CD4-positive, alpha-beta T cell (primary cell): ENCODE results near the gene SNHG17. TPM values are rescaled to one million over a fixed set of nuclear protein-coding genes. Genes with fewer than 3 reads are reported as not detected.
A peak's percentile ranks its signal among the peaks of the same experiment; 100 is the strongest.

Experiments
- ATAC-seq: fragments of 200-7000 bp; cut with Tn5 transposase; one replicate; pipeline ENCODE4 v1.10.0; 2022; ENCODE audit warnings: mild to moderate bottlenecking; ENCODE audit not compliant: poor library complexity
- CTCF ChIA-PET: fragments of 350-600 bp; sonication (Branson Sonifier 250); formaldehyde crosslinking; loops from one replicate; lab custom pipeline; 2021; ENCODE audit warnings: antibody characterized with exemption, inconsistent platforms; lab: Charles Lee
- POLR2A ChIA-PET: fragments of 350-600 bp; sonication (Branson Sonifier 250); formaldehyde crosslinking; loops from one replicate; lab custom pipeline; 2021; ENCODE audit warnings: antibody characterized with exemption, inconsistent platforms; lab: Charles Lee
- DNase-seq, 14 experiments: peaks; one replicate each; pipeline ENCODE4 v3.0.0-alpha.2; 2013 to 2020; ENCODE audit warnings: mixed read lengths in 2 of 14
- H3K27ac ChIP-seq, 2 donors: one replicate each; pipeline versions ENCODE4 v1.5.1 to v1.7.0; 2013; ENCODE audit warnings: low read length in 2 of 2, low read depth in 1 of 2, mild to moderate bottlenecking in 1 of 2
- H3K27me3 ChIP-seq, 2 experiments: 1 replicate in 1 of 2; 2 replicates in 1 of 2; pipeline versions ENCODE4 v1.6.1 to v1.7.0; 2013; ENCODE audit warnings: low read length in 2 of 2, control low read depth in 1 of 2, mild to moderate bottlenecking in 1 of 2, moderate library complexity in 1 of 2; ENCODE audit not compliant: insufficient read depth in 2 of 2, control insufficient read depth in 1 of 2
- H3K36me3 ChIP-seq: one replicate; pipeline ENCODE4 v1.6.1; 2013; ENCODE audit warnings: low read length, control low read depth; ENCODE audit not compliant: insufficient read depth
- H3K4me1 ChIP-seq: one replicate; pipeline ENCODE4 v1.6.1; 2013; ENCODE audit warnings: low read length, control low read depth; ENCODE audit not compliant: insufficient read depth
- H3K4me3 ChIP-seq: one replicate; pipeline ENCODE4 v1.5.1; 2013; ENCODE audit warnings: mild to moderate bottlenecking, low read length, moderate library complexity
- H3K9me3 ChIP-seq, 2 experiments: 1 replicate in 1 of 2; 2 replicates in 1 of 2; pipeline versions ENCODE4 v1.6.1 to v1.7.0; 2013; ENCODE audit warnings: low read length in 2 of 2, mild to moderate bottlenecking in 2 of 2, control low read depth in 1 of 2, moderate library complexity in 1 of 2; ENCODE audit not compliant: control insufficient read depth in 1 of 2, insufficient read depth in 1 of 2
- H3K27ac Mint-ChIP-seq: one replicate; pipeline ENCODE4 v1.8.0; 2020; ENCODE audit warnings: mixed read lengths
- H3K27me3 Mint-ChIP-seq: one replicate; pipeline ENCODE4 v1.8.0; 2021; ENCODE audit warnings: mixed read lengths
- H3K36me3 Mint-ChIP-seq: one replicate; pipeline ENCODE4 v1.8.0; 2021; ENCODE audit warnings: low read depth, mixed read lengths
- H3K4me1 Mint-ChIP-seq: one replicate; pipeline ENCODE4 v1.8.0; 2021; ENCODE audit warnings: low read depth, mixed read lengths
- H3K4me3 Mint-ChIP-seq: one replicate; pipeline ENCODE4 v1.8.0; 2020; ENCODE audit warnings: mild to moderate bottlenecking, mixed read lengths
- H3K9me3 Mint-ChIP-seq: one replicate; pipeline ENCODE4 v1.8.0; 2020; ENCODE audit warnings: mixed read lengths
- intact Hi-C, 2 experiments: fragments of 100-400 bp; cut with DNase I in 1 of 2; cut with micrococcal nuclease in 1 of 2; formaldehyde crosslinking; loops; one replicate each; pipeline versions ENCODE4 v1.15.1 to v1.9.0; 2023 to 2025; cut with DNase I, micrococcal nuclease
- total RNA-seq, 174 experiments: library from RNA in 2 of 174; stranded (reverse) in 2 of 174; gene quantifications; one replicate each; pipeline ENCODE4 v1.2.3 and lab custom pipeline; 2021 to 2026
- TF ChIP-seq, protein P1 (sequence below): fragments of 200-600 bp; IDR thresholded peaks from one replicate; pipeline ENCODE4 v1.8.0; 2022; ENCODE audit warnings: antibody characterized with exemption, mild to moderate bottlenecking

SNHG17 gene
- total RNA-seq, 2 experiments from 2014 or later: 94.1 to 99.3 TPM

DNA sequence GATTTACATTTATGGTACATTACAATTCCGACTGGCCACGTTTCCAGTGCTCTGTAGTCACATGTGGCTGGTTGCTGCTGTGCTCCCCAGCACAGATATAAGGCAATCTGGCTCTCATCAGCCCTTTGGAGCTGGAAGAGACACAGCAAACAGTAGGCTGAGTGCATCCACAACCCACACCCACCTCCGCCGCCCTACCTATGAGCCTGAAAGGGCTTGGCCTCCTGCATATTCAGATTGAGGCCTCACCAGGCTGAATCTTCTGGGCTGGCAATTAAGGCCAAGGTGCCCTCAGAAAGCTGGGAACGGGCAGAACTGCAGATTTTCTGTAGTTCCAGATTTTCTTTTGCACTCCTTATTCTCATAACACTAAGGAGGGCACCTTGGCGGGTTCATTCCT, 2.7 kb upstream of the SNHG17 start:
- Mint-ChIP-seq H3K4me1 (peaks cover 31% of the 10 kb centered on the region), H3K27me3 (peaks cover 15% of the 10 kb centered on the region), H3K36me3 (peaks cover 22% of the 10 kb centered on the region), H3K9me3 (no peaks in the 10 kb centered on the region), H3K4me3 (no peak overlapping the region), H3K27ac (no peak overlapping the region)
- TF ChIP-seq, protein P1, sequence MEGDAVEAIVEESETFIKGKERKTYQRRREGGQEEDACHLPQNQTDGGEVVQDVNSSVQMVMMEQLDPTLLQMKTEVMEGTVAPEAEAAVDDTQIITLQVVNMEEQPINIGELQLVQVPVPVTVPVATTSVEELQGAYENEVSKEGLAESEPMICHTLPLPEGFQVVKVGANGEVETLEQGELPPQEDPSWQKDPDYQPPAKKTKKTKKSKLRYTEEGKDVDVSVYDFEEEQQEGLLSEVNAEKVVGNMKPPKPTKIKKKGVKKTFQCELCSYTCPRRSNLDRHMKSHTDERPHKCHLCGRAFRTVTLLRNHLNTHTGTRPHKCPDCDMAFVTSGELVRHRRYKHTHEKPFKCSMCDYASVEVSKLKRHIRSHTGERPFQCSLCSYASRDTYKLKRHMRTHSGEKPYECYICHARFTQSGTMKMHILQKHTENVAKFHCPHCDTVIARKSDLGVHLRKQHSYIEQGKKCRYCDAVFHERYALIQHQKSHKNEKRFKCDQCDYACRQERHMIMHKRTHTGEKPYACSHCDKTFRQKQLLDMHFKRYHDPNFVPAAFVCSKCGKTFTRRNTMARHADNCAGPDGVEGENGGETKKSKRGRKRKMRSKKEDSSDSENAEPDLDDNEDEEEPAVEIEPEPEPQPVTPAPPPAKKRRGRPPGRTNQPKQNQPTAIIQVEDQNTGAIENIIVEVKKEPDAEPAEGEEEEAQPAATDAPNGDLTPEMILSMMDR: no peak
- ChIA-PET POLR2A (interaction anchor here (1.8 kb wide), 1 partner anchor 9 kb away, joined by 10 read pairs; no protein-coding TSS in a partner anchor), CTCF (interaction anchor here (2.4 to 4.1 kb wide), 2 partner anchors 9 to 35 kb away, joined by 14 to 52 read pairs; partner anchors contain the start of gene RALGAPB)
- H3K27me3 ChIP-seq: peaks cover 0 to 3% of the 10 kb centered on the region in 2 experiments
- no peak overlapping the region for H3K27ac ChIP-seq
- H3K4me3 ChIP-seq: no peak overlapping the region
- H3K36me3 ChIP-seq: peaks cover 11% of the 10 kb centered on the region
- DNase-seq (no peak), ATAC-seq (no peak)
- no peaks in the 10 kb centered on the region for H3K9me3 ChIP-seq
- peaks cover 22% of the 10 kb centered on the region for H3K4me1 ChIP-seq
- intact Hi-C loops: loop anchor here in 1 of 2 experiments (5.0 to 10.0 kb wide), 3 partner anchors 307 to 1143 kb away; partner anchors contain the start of genes ACTR5 and DHX35

DNA sequence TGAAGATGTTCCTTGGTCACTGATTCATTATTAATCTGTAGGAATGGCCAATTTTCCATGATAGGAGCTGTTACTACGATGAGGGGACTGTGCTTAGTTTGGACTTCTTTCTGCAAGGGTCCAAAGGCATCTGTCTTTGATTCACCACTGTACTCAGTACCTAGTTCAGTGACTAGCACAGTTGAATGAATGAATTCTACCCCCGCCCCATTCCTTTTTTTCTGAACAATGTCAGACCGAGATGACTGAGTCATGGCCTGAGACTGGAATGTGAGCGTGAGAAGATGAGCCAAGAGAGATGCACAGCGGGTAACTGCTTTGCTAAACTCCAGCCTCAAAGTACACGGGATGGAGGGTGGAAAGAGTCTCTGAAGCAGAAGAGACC, 419 bp upstream of the SNHG17 start:
- ChIA-PET POLR2A (interaction anchor here (0.8 to 3.6 kb wide), 11 partner anchors 9 to 526 kb away, joined by 3 to 149 read pairs (median 4); partner anchors contain the start of genes DHX35, RALGAPB, RPRD1B and TTI1), CTCF (interaction anchor here (0.7 to 4.1 kb wide), 13 partner anchors 10 to 491 kb away, joined by 3 to 123 read pairs (median 5); partner anchors contain the start of genes FAM83D and RALGAPB)
- TF ChIP-seq, protein P1: peak; percentile 61
- H3K4me3 ChIP-seq: no peak overlapping the region
- no peaks in the 10 kb centered on the region for H3K27me3 ChIP-seq
- ATAC-seq (no peak), DNase-seq (no peak)
- Mint-ChIP-seq H3K27ac (peak overlapping the region; percentile 93), H3K4me1 (peaks cover 52% of the 10 kb centered on the region), H3K27me3 (peaks cover 10% of the 10 kb centered on the region), H3K4me3 (peak overlapping the region; percentile 98), H3K9me3 (no peaks in the 10 kb centered on the region), H3K36me3 (peaks cover 44% of the 10 kb centered on the region)
- no peak overlapping the region for H3K27ac ChIP-seq
- no peaks in the 10 kb centered on the region for H3K9me3 ChIP-seq
- peaks cover 34% of the 10 kb centered on the region for H3K36me3 ChIP-seq
- intact Hi-C loops: loop anchor here (1.0 to 10.0 kb wide), 6 partner anchors 11 to 1141 kb away; partner anchors contain the start of genes RALGAPB (in 2 of the 2), ACTR5 (in 1 of the 2), DHX35 (in 1 of the 2) and RPRD1B (in 1 of the 2)
- H3K4me1 ChIP-seq: peaks cover 30% of the 10 kb centered on the region

DNA sequence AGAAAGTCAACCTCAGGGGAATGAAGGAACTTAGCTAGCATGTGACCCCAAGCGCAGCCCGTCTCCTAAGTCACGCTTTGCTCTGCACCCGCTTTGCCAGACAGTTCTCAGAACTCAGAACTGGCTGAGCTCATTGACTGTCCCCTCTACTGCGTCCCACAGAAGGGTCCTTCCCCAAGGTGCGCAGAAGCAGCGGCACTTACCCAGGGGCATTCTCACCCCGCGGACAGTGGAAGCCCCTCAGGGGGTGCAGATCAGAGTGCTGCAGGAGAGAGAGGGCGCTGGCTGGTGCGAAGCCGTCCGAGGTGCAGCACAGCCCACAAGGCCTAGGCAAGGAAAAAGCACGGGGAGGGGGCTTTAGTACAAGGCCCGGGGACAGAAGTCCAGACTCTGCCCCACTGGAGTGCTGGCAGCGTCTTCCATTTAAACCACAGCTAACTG, 807 bp downstream of the SNHG17 start:
- Histone ChIP-seq H3K27ac (peak overlapping the region; percentile 78 to 88), H3K4me3 (peak overlapping the region; percentile 85), H3K4me1 (peaks cover 30% of the 10 kb centered on the region), H3K27me3 (no peaks in the 10 kb centered on the region), H3K9me3 (no peaks in the 10 kb centered on the region), H3K36me3 (peaks cover 43% of the 10 kb centered on the region)
- peaks cover 52% of the 10 kb centered on the region for H3K4me1 Mint-ChIP-seq
- peak overlapping the region; percentile 98 for H3K4me3 Mint-ChIP-seq
- DNase-seq (peak in 10 of 14 experiments; percentile 2 to 54 (median 16)), ATAC-seq (peak; percentile 28)
- POLR2A ChIA-PET: interaction anchor here (1.0 to 3.6 kb wide), 5 partner anchors 11 to 401 kb away, joined by 3 to 149 read pairs (median 12); partner anchors contain the start of genes RALGAPB, RPRD1B and TTI1
- TF ChIP-seq, protein P1: no peak
- CTCF ChIA-PET: interaction anchor here (1.6 to 4.1 kb wide), 4 partner anchors 12 to 38 kb away, joined by 5 to 123 read pairs (median 30); partner anchors contain the start of gene RALGAPB
- peaks cover 54% of the 10 kb centered on the region for H3K36me3 Mint-ChIP-seq
- H3K9me3 Mint-ChIP-seq: no peaks in the 10 kb centered on the region
- intact Hi-C loops: loop anchor here in 1 of 2 experiments (2.0 to 10.0 kb wide), 3 partner anchors 310 to 1140 kb away; partner anchors contain the start of genes ACTR5, RPRD1B and TTI1
- H3K27me3 Mint-ChIP-seq: peaks cover 9% of the 10 kb centered on the region
- peak overlapping the region; percentile 93 for H3K27ac Mint-ChIP-seq
